K562 (cell line): ENCODE data around the gene ACTR1B. TPM values are rescaled to one million over a fixed set of nuclear protein-coding genes. Genes with fewer than 3 reads are reported as not detected.

Experiments used
- BMI1 ChIP-seq: fragments of 150-350 bp; IDR thresholded peaks from 2 replicates; pipeline ENCODE4 v1.6.1; 2014; ENCODE audit warnings: low read length
- CBX3 ChIP-seq, 2 experiments: IDR thresholded peaks; 1 replicate in 1 of 2; 2 replicates in 1 of 2; pipeline ENCODE4 v1.6.1; 2012; ENCODE audit warnings: inconsistent platforms in 2 of 2, low read length in 2 of 2, borderline replicate concordance in 1 of 2, control low read depth in 1 of 2
- GABPB1 ChIP-seq: sonication (generic); formaldehyde crosslinking; IDR thresholded peaks from 2 replicates; pipeline ENCODE4 v1.8.0; 2022; ENCODE audit warnings: mild to moderate bottlenecking, missing genetic modification reagents
- LEF1 ChIP-seq: fragments of 450-650 bp; IDR thresholded peaks from 2 replicates; pipeline ENCODE4 v1.6.1; 2016; ENCODE audit warnings: mild to moderate bottlenecking
- MAFK ChIP-seq: IDR thresholded peaks from 2 replicates; pipeline ENCODE4 v1.6.1; 2011; ENCODE audit warnings: low read length, improper control_type of control experiment
- NEUROD1 ChIP-seq: fragments of 150-350 bp; IDR thresholded peaks from 2 replicates; pipeline ENCODE4 v1.6.1; 2014; ENCODE audit warnings: borderline replicate concordance, low read length, low read depth; ENCODE audit not compliant: partially characterized antibody
- NR2C1 ChIP-seq, 2 experiments: fragments of 450-650 bp; IDR thresholded peaks; 2 replicates each; pipeline ENCODE4 v1.6.1; 2017; ENCODE audit warnings: mild to moderate bottlenecking in 2 of 2, antibody characterized with exemption in 1 of 2, inconsistent platforms in 1 of 2, missing compliant biosample characterization in 1 of 2, missing genetic modification characterization in 1 of 2
- PCBP2 ChIP-seq: fragments of 200-400 bp; formaldehyde crosslinking; IDR thresholded peaks from 2 replicates; pipeline ENCODE4 v1.6.1; 2018; ENCODE audit warnings: low read length, low read depth, mild to moderate bottlenecking, moderate library complexity; ENCODE audit not compliant: poor library complexity, severe bottlenecking
- PKNOX1 ChIP-seq: fragments of 450-650 bp; IDR thresholded peaks from 2 replicates; pipeline ENCODE4 v1.6.1; 2016
- PURB ChIP-seq: sonication (generic); formaldehyde crosslinking; IDR thresholded peaks from 2 replicates; pipeline ENCODE4 v1.9.0; 2021; ENCODE audit warnings: low read depth, mild to moderate bottlenecking, missing genetic modification reagents
- SIRT6 ChIP-seq: IDR thresholded peaks from one replicate; pipeline ENCODE4 v1.6.1; 2012; ENCODE audit warnings: low read depth, mild to moderate bottlenecking, control low read depth, inconsistent platforms, low read length, moderate library complexity
- SNRNP70 ChIP-seq: fragments of 200-400 bp; formaldehyde crosslinking; optimal IDR thresholded peaks from 2 replicates; pipeline ENCODE3; 2017; ENCODE audit warnings: low read depth, low read length
- TAL1 ChIP-seq: fragments of 450-650 bp; IDR thresholded peaks from 2 replicates; pipeline ENCODE4 v1.6.1; 2016; ENCODE audit warnings: mild to moderate bottlenecking
- TCFL5 ChIP-seq: fragments of 250-450 bp; sonication (Bioruptor Pico); conservative IDR thresholded peaks from 2 replicates; pipeline ENCODE4 v1.6.1; 2021; ENCODE audit warnings: mild to moderate bottlenecking, moderate library complexity, matching md5 sums
- TEAD4 ChIP-seq, 2 experiments: sonication (generic) in 1 of 2; formaldehyde crosslinking in 1 of 2; IDR thresholded peaks; 2 replicates each; pipeline versions ENCODE4 v1.6.1 to v1.8.0; 2012 to 2022; ENCODE audit warnings: borderline replicate concordance in 1 of 2, inconsistent platforms in 1 of 2, low read length in 1 of 2, mild to moderate bottlenecking in 1 of 2, missing genetic modification reagents in 1 of 2
- polyA plus RNA-seq, 8 experiments: library from polyadenylated mRNA; depleted of rRNA in 4 of 8; stranded (reverse) in 5 of 8; unstranded in 3 of 8; fragments of >200 nt; fragmentation: Nextera tagmentation in 2 of 8; fragmentation: Illumina TruSeq in 1 of 8; extraction: Ambion mirVana in 2 of 8; extraction: Trizol in 1 of 8; gene quantifications; 2 replicates each; pipeline versions ENCODE4 v1.2.1 to v1.2.3, GENCODE V29; 2011 to 2014; ENCODE audit warnings: inconsistent platforms in 1 of 8, missing spikeins in 1 of 8
- total RNA-seq, 7 experiments: library from RNA; depleted of rRNA in 6 of 7; stranded (reverse); fragments of >200 nt in 6 of 7; fragmentation: Illumina TruSeq in 2 of 7; extraction: Trizol in 2 of 7; gene quantifications; 2 replicates each; pipeline versions ENCODE4 v1.2.1 to v1.2.3, GENCODE V29; 2011 to 2021; ENCODE audit warnings: low replicate concordance in 1 of 7
- TF ChIP-seq, protein P1 (sequence below), 2 experiments: fragments of 450-650 bp in 1 of 2; IDR thresholded peaks; 2 replicates each; pipeline ENCODE4 v1.6.1; 2011 to 2017; ENCODE audit warnings: low read depth in 2 of 2, antibody characterized with exemption in 1 of 2, borderline replicate concordance in 1 of 2, low read length in 1 of 2, mild to moderate bottlenecking in 1 of 2, mixed read lengths in 1 of 2; ENCODE audit not compliant: control insufficient read depth in 1 of 2
- TF ChIP-seq, protein P2 (sequence below): sonication (generic); formaldehyde crosslinking; IDR thresholded peaks from 2 replicates; pipeline ENCODE4 v1.8.0; 2022; ENCODE audit warnings: mild to moderate bottlenecking, missing genetic modification reagents
- TF ChIP-seq, protein P3 (sequence below), 2 experiments: IDR thresholded peaks; 2 replicates each; pipeline ENCODE4 v1.6.1; 2012; ENCODE audit warnings: improper control_type of control experiment in 2 of 2, low read depth in 2 of 2, low read length in 2 of 2, borderline replicate concordance in 1 of 2

Gene ACTR1B
- total and polyA plus RNA-seq, 9 of the 15 experiments (the other 6 are each of a cell fraction or from before 2014, with no cell fraction given) = 0.49 to 42.3 (median 22.5) TPM

GRCh38 chr2:97673182-97673914 lies 9.5 kb upstream of the ACTR1B start (continued):
- TF ChIP-seq, protein P1, sequence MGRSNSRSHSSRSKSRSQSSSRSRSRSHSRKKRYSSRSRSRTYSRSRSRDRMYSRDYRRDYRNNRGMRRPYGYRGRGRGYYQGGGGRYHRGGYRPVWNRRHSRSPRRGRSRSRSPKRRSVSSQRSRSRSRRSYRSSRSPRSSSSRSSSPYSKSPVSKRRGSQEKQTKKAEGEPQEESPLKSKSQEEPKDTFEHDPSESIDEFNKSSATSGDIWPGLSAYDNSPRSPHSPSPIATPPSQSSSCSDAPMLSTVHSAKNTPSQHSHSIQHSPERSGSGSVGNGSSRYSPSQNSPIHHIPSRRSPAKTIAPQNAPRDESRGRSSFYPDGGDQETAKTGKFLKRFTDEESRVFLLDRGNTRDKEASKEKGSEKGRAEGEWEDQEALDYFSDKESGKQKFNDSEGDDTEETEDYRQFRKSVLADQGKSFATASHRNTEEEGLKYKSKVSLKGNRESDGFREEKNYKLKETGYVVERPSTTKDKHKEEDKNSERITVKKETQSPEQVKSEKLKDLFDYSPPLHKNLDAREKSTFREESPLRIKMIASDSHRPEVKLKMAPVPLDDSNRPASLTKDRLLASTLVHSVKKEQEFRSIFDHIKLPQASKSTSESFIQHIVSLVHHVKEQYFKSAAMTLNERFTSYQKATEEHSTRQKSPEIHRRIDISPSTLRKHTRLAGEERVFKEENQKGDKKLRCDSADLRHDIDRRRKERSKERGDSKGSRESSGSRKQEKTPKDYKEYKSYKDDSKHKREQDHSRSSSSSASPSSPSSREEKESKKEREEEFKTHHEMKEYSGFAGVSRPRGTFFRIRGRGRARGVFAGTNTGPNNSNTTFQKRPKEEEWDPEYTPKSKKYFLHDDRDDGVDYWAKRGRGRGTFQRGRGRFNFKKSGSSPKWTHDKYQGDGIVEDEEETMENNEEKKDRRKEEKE (IDR thresholded peaks at IDR 0.05; ENCODE audit: borderline replicate concordance in 1 of 2, control insufficient read depth in 1 of 2, low read depth in 2 of 2, low read length in 1 of 2) = no peak
- 0 out of 3 replicates have a peak, but pooled peaks of 1 of the 2 experiments have one; percentile 20 for TF ChIP-seq CBX3 (IDR thresholded peaks at IDR 0.05; ENCODE audit: borderline replicate concordance in 1 of 2, low read length in 2 of 2)
- TF ChIP-seq, protein P2, sequence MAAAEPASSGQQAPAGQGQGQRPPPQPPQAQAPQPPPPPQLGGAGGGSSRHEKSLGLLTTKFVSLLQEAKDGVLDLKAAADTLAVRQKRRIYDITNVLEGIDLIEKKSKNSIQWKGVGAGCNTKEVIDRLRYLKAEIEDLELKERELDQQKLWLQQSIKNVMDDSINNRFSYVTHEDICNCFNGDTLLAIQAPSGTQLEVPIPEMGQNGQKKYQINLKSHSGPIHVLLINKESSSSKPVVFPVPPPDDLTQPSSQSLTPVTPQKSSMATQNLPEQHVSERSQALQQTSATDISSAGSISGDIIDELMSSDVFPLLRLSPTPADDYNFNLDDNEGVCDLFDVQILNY (CRISPR knock-in tag) = no peak
- TF ChIP-seq TCFL5 (CRISPR knock-in tag) = no peak
- 0 out of 2 replicates have a peak, but pooled peaks have one; percentile 3 for TF ChIP-seq MAFK
- TF ChIP-seq BMI1 = no peak
- TF ChIP-seq SIRT6 = no peak
- peak; percentile 65 for TF ChIP-seq TEAD4 (IDR thresholded peaks at IDR 0.05; ENCODE audit: low read length)
- no peak for TF ChIP-seq TEAD4 (CRISPR knock-in tag; IDR thresholded peaks at IDR 0.05; ENCODE audit: borderline replicate concordance)
- no peak for TF ChIP-seq PURB (CRISPR knock-in tag)
- TF ChIP-seq NR2C1 (IDR thresholded peaks at IDR 0.05) = no peak
- TF ChIP-seq NR2C1 (tag; IDR thresholded peaks at IDR 0.05) = peak; percentile 24; the same call in 1 of the 2 replicates
- peak; percentile 51; the same call in 1 of the 2 replicates for TF ChIP-seq TAL1
- no peak for TF ChIP-seq NEUROD1
- no peak for TF ChIP-seq SNRNP70
- TF ChIP-seq LEF1 = 0 out of 2 replicates have a peak, but pooled peaks have one; percentile 34
- TF ChIP-seq, protein P3, sequence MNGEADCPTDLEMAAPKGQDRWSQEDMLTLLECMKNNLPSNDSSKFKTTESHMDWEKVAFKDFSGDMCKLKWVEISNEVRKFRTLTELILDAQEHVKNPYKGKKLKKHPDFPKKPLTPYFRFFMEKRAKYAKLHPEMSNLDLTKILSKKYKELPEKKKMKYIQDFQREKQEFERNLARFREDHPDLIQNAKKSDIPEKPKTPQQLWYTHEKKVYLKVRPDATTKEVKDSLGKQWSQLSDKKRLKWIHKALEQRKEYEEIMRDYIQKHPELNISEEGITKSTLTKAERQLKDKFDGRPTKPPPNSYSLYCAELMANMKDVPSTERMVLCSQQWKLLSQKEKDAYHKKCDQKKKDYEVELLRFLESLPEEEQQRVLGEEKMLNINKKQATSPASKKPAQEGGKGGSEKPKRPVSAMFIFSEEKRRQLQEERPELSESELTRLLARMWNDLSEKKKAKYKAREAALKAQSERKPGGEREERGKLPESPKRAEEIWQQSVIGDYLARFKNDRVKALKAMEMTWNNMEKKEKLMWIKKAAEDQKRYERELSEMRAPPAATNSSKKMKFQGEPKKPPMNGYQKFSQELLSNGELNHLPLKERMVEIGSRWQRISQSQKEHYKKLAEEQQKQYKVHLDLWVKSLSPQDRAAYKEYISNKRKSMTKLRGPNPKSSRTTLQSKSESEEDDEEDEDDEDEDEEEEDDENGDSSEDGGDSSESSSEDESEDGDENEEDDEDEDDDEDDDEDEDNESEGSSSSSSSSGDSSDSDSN (IDR thresholded peaks at IDR 0.05; ENCODE audit: borderline replicate concordance in 1 of 2, low read depth in 2 of 2, low read length in 2 of 2) = peak in 1 of 2 experiments; percentile 58; a peak in 1 of 4 replicates
- TF ChIP-seq GABPB1 (CRISPR knock-in tag) = no peak
- TF ChIP-seq PKNOX1 = 0 out of 2 replicates have a peak, but pooled peaks have one; percentile 5
- no peak for TF ChIP-seq PCBP2
